Astrocyte (in vitro differentiated cells and primary cell): ENCODE data around the gene PEX16.

ENCODE experiments used
- EZH2 ChIP-seq: IDR thresholded peaks from 2 replicates; pipeline ENCODE4 v1.6.1; 2012; ENCODE audit warnings: mild to moderate bottlenecking, low read length, inconsistent platforms; ENCODE audit not compliant: insufficient read depth
- TF ChIP-seq, protein P1 (sequence below): IDR thresholded peaks from 2 replicates; pipeline ENCODE4 v1.5.1; 2011; ENCODE audit warnings: low read depth, mild to moderate bottlenecking, inconsistent platforms, low read length, moderate library complexity; ENCODE audit not compliant: insufficient read depth

DNA sequence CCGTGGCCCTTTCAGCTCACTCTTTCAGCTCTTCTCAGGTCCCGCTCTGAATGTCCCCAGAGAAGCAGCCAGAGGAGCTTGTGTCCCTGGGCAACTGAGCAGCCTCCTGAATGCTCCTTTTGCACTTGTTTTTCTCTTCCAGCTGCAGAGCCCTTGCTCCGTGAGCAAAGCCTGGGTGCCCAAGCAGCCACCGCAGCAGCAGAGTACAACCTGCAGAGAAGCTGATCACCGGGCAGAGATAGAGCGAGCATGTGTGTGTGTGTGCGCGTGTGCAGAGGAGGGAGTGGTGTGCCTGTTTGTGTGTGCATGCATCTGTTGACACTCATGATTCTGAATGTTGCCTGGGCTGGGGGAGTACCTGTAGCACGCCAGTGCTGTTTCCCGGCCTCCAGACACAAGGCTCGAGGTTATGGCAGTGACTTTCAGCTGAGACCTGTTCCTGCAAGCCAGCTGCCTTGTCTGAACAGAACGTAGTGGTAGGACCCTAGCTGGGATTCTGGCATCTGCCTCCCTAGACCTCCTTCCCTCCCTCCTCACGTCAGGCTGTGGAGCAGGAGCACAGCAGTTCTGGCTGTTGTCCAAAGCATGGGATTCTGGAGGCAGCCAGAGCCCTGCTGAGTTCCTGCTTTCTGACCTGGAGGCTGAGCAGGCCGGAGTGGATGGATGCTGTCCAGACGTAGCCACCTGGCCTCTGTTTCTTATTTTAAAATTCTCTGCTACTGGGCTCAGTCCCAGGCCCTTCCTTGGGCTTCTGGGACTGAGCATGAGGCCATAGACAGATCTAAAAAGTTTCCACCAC lies 36.7 kb downstream of the PEX16 start:
- TF ChIP-seq, protein P1, sequence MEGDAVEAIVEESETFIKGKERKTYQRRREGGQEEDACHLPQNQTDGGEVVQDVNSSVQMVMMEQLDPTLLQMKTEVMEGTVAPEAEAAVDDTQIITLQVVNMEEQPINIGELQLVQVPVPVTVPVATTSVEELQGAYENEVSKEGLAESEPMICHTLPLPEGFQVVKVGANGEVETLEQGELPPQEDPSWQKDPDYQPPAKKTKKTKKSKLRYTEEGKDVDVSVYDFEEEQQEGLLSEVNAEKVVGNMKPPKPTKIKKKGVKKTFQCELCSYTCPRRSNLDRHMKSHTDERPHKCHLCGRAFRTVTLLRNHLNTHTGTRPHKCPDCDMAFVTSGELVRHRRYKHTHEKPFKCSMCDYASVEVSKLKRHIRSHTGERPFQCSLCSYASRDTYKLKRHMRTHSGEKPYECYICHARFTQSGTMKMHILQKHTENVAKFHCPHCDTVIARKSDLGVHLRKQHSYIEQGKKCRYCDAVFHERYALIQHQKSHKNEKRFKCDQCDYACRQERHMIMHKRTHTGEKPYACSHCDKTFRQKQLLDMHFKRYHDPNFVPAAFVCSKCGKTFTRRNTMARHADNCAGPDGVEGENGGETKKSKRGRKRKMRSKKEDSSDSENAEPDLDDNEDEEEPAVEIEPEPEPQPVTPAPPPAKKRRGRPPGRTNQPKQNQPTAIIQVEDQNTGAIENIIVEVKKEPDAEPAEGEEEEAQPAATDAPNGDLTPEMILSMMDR = no peak
- no peak for TF ChIP-seq EZH2
